MM.1S (cell line): ENCODE measurements around the gene HDAC9.

ENCODE experiments used
- DNase-seq: peaks from one replicate; pipeline ENCODE4 v3.0.0-alpha.2; 2015
- H2AFZ ChIP-seq: fragments of 300-600 bp; sonication (generic); 2 replicates; pipeline ENCODE4 v1.6.0; 2016; ENCODE audit warnings: antibody characterized with exemption, low read length
- H3F3A ChIP-seq: fragments of 300-600 bp; sonication (generic); 2 replicates; pipeline ENCODE4 v1.6.1; 2016; ENCODE audit warnings: mild to moderate bottlenecking, antibody characterized with exemption, low read length, moderate library complexity, mixed read lengths; ENCODE audit not compliant: insufficient read depth
- H3K27ac ChIP-seq: fragments of 300-600 bp; sonication (generic); 2 replicates; pipeline ENCODE4 v1.5.1; 2016; ENCODE audit warnings: mild to moderate bottlenecking, low read length
- H3K27me3 ChIP-seq: fragments of 300-600 bp; sonication (generic); replicated peaks from 2 replicates; pipeline ENCODE4 v1.6.0; 2016; ENCODE audit warnings: low read length; ENCODE audit not compliant: insufficient read depth
- H3K36me3 ChIP-seq: fragments of 300-600 bp; sonication (generic); replicated peaks from 2 replicates; pipeline ENCODE4 v1.6.1; 2016; ENCODE audit warnings: mild to moderate bottlenecking, low read length, mixed read lengths; ENCODE audit not compliant: insufficient read depth
- H3K4me1 ChIP-seq: fragments of 300-600 bp; sonication (generic); 2 replicates; pipeline ENCODE4 v1.6.1; 2016; ENCODE audit warnings: low read length, mixed read lengths
- H3K4me2 ChIP-seq: fragments of 300-600 bp; sonication (generic); 2 replicates; pipeline ENCODE4 v1.6.0; 2016; ENCODE audit warnings: low read depth, low read length
- H3K4me3 ChIP-seq: fragments of 300-600 bp; sonication (generic); 2 replicates; pipeline ENCODE4 v1.5.1; 2016; ENCODE audit warnings: low read length, mixed read lengths
- H3K79me2 ChIP-seq: fragments of 300-600 bp; sonication (generic); 2 replicates; pipeline ENCODE4 v1.6.1; 2016; ENCODE audit warnings: mixed run types, low read length, mixed read lengths
- H3K9ac ChIP-seq: fragments of 300-600 bp; sonication (generic); 2 replicates; pipeline ENCODE4 v1.6.1; 2016; ENCODE audit warnings: low read length, mixed read lengths
- H3K9me2 ChIP-seq: fragments of 300-600 bp; sonication (generic); replicated peaks from 2 replicates; pipeline ENCODE4 v1.6.1; 2016; ENCODE audit warnings: mild to moderate bottlenecking, low read length, mixed read lengths; ENCODE audit not compliant: insufficient read depth
- H3K9me3 ChIP-seq: fragments of 300-600 bp; sonication (generic); replicated peaks from 2 replicates; pipeline ENCODE4 v1.6.1; 2016; ENCODE audit warnings: mild to moderate bottlenecking, low read length, mixed read lengths; ENCODE audit not compliant: insufficient read depth
- H4K20me1 ChIP-seq: fragments of 300-600 bp; sonication (generic); 2 replicates; pipeline ENCODE4 v1.6.1; 2016; ENCODE audit warnings: mild to moderate bottlenecking, low read length, moderate library complexity, mixed read lengths; ENCODE audit not compliant: insufficient read depth
- CTCF ChIP-seq: fragments of 300-600 bp; sonication (generic); IDR thresholded peaks from 2 replicates; pipeline ENCODE4 v1.5.1; 2016; ENCODE audit warnings: antibody characterized with exemption, low read length, mixed read lengths
- EZH2 ChIP-seq: fragments of 300-600 bp; sonication (generic); optimal IDR thresholded peaks from 2 replicates; pipeline ENCODE3; 2017; ENCODE audit warnings: low read depth, mild to moderate bottlenecking, antibody characterized with exemption, low read length, mixed read lengths
- EZH2phosphoT487 ChIP-seq: fragments of 300-600 bp; sonication (generic); IDR thresholded peaks from 2 replicates; pipeline ENCODE4 v1.6.1; 2018; ENCODE audit warnings: antibody characterized with exemption, low read length

Gene HDAC9

GRCh38 chr7:18655506-18655905, 160.0 kb downstream of the HDAC9 start:
- no peaks in the 10 kb centered on the region for H3K9me2 ChIP-seq
- no peak for DNase-seq
- H4K20me1 ChIP-seq: no peaks in the 10 kb centered on the region
- H3K9ac ChIP-seq: no peak overlapping the region
- no peak overlapping the region for H3K27ac ChIP-seq
- H3K4me3 ChIP-seq: no peak overlapping the region
- 0 out of 2 replicates have a peak, but pooled peaks cover 8% of the 10 kb centered on the region for H3K4me1 ChIP-seq
- H3F3A ChIP-seq: no peaks in the 10 kb centered on the region
- TF ChIP-seq EZH2 (no peak), CTCF (no peak), EZH2phosphoT487 (no peak)
- no peak overlapping the region for H3K4me2 ChIP-seq
- no peaks in the 10 kb centered on the region for H3K79me2 ChIP-seq
- H2AFZ ChIP-seq: no peak overlapping the region
- H3K9me3 ChIP-seq: no peaks in the 10 kb centered on the region
- no peaks in the 10 kb centered on the region for H3K27me3 ChIP-seq
- H3K36me3 ChIP-seq: no peaks in the 10 kb centered on the region; the same call in 1 of the 2 replicates

GRCh38 chr7:18655912-18656311, 160.4 kb downstream of the HDAC9 start:
- Histone ChIP-seq H3K36me3 (no peaks in the 10 kb centered on the region; the same call in 1 of the 2 replicates), H3K4me2 (no peak overlapping the region), H4K20me1 (no peaks in the 10 kb centered on the region), H3F3A (no peaks in the 10 kb centered on the region), H3K27ac (no peak overlapping the region), H2AFZ (no peak overlapping the region), H3K27me3 (no peaks in the 10 kb centered on the region), H3K4me1 (0 out of 2 replicates have a peak, but pooled peaks cover 8% of the 10 kb centered on the region), H3K9me3 (no peaks in the 10 kb centered on the region), H3K9me2 (no peaks in the 10 kb centered on the region), H3K9ac (no peak overlapping the region), H3K79me2 (no peaks in the 10 kb centered on the region), H3K4me3 (no peak overlapping the region)
- DNase-seq: no peak
- no peak for TF ChIP-seq EZH2phosphoT487

GRCh38 chr7:18656362-18656761, 160.8 kb downstream of the HDAC9 start:
- Histone ChIP-seq H3K9ac (no peak overlapping the region), H3F3A (no peaks in the 10 kb centered on the region), H3K4me2 (no peak overlapping the region), H3K27me3 (no peaks in the 10 kb centered on the region), H3K4me1 (0 out of 2 replicates have a peak, but pooled peaks cover 8% of the 10 kb centered on the region), H3K9me3 (no peaks in the 10 kb centered on the region), H3K36me3 (no peaks in the 10 kb centered on the region; the same call in 1 of the 2 replicates), H4K20me1 (no peaks in the 10 kb centered on the region), H3K27ac (no peak overlapping the region), H3K79me2 (no peaks in the 10 kb centered on the region), H2AFZ (no peak overlapping the region), H3K4me3 (no peak overlapping the region), H3K9me2 (no peaks in the 10 kb centered on the region)
- DNase-seq: no peak
- TF ChIP-seq EZH2phosphoT487 (no peak), EZH2 (no peak), CTCF (no peak)

- Histone ChIP-seq H3K79me2 (no peaks in the 10 kb centered on the region), H3K4me2 (no peak overlapping the region), H3K9me2 (no peaks in the 10 kb centered on the region), H3K4me3 (no peak overlapping the region), H3K27ac (no peak overlapping the region), H3K27me3 (no peaks in the 10 kb centered on the region), H3F3A (no peaks in the 10 kb centered on the region), H3K36me3 (no peaks in the 10 kb centered on the region), H4K20me1 (no peaks in the 10 kb centered on the region), H3K4me1 (0 out of 2 replicates have a peak, but pooled peaks cover 8% of the 10 kb centered on the region), H2AFZ (no peak overlapping the region), H3K9ac (no peak overlapping the region), H3K9me3 (no peaks in the 10 kb centered on the region)
- TF ChIP-seq CTCF (no peak), EZH2phosphoT487 (no peak), EZH2 (no peak)
- DNase-seq: no peak
These were observed 164.2 kb downstream of the HDAC9 start for GRCh38 chr7:18659746-18660145.
